ENCODE measurements around the gene NCOA5. TPM values are rescaled to one million over a fixed set of nuclear protein-coding genes. Genes with fewer than 3 reads are reported as not detected.

NCOA5 gene
- total RNA-seq, 1 experiment from 2014 or later: 16.5 TPM

GRCh38 chr20:46013829-46014516, 75.8 kb downstream of the NCOA5 start (continued):
- no peak for TF ChIP-seq ATF3 (CRISPR knock-in tag; conservative IDR thresholded peaks at IDR 0.05)
- TF ChIP-seq ZNF219 (CRISPR knock-in tag; IDR thresholded peaks at IDR 0.05; ENCODE audit: borderline replicate concordance): no peak; the same call in 1 of the 2 replicates
- TF ChIP-seq ZNF416 (CRISPR knock-in tag; IDR thresholded peaks at IDR 0.05): no peak
- TF ChIP-seq FOXP4 (CRISPR knock-in tag; IDR thresholded peaks at IDR 0.05): peak; percentile 81; the same call in 1 of the 2 replicates
- TF ChIP-seq JAZF1 (CRISPR knock-in tag; IDR thresholded peaks at IDR 0.05): no peak
- no peak for TF ChIP-seq MXD4 (CRISPR knock-in tag; IDR thresholded peaks at IDR 0.05; ENCODE audit: borderline replicate concordance)
- TF ChIP-seq NFE2L1 (CRISPR knock-in tag; IDR thresholded peaks at IDR 0.05): peak; percentile 46; the same call in 1 of the 2 replicates
- TF ChIP-seq NR3C1 (CRISPR knock-in tag; conservative IDR thresholded peaks at IDR 0.05; ENCODE audit: low read depth): no peak
- TF ChIP-seq ZNF671 (CRISPR knock-in tag; IDR thresholded peaks at IDR 0.05): no peak
- no peak for TF ChIP-seq CBFB (CRISPR knock-in tag; IDR thresholded peaks at IDR 0.05; ENCODE audit: low read depth)
- no peak for TF ChIP-seq ZNF396 (CRISPR knock-in tag; IDR thresholded peaks at IDR 0.05; ENCODE audit: borderline replicate concordance)
- peak; percentile 90 for TF ChIP-seq ZNF121 (CRISPR knock-in tag; IDR thresholded peaks at IDR 0.05)
- no peak for TF ChIP-seq NR1H2 (CRISPR knock-in tag; IDR thresholded peaks at IDR 0.05)
- TF ChIP-seq ZNF232 (CRISPR knock-in tag; IDR thresholded peaks at IDR 0.05): 0 out of 2 replicates have a peak, but pooled peaks have one; percentile 67
- no peak for TF ChIP-seq E2F4 (CRISPR knock-in tag; IDR thresholded peaks at IDR 0.05; ENCODE audit: borderline replicate concordance, low read depth)
- no peak for TF ChIP-seq ZBTB43 (CRISPR knock-in tag; IDR thresholded peaks at IDR 0.05)
- TF ChIP-seq AFF4 (CRISPR knock-in tag; IDR thresholded peaks at IDR 0.05; ENCODE audit: borderline replicate concordance): no peak

- ATAC-seq (no peak), DNase-seq (ENCODE audit: low spot score) (no peak)
- Mint-ChIP-seq H3K9me3 (peaks cover 3% of the 10 kb centered on the region; the same call in 1 of the 2 replicates), H3K4me3 (peak overlapping the region; percentile 65), H3K4me1 (peaks cover 44% of the 10 kb centered on the region), H3K27me3 (ENCODE audit: low read depth) (peaks cover 31% of the 10 kb centered on the region), H3K36me3 (no peaks in the 10 kb centered on the region), H3K27ac (no peak overlapping the region)
- POLR2A ChIA-PET: interaction anchor here (0.5 to 1.8 kb wide), 3 partner anchors 45 to 266 kb away, joined by 3 to 4 read pairs (median 3); no protein-coding TSS in a partner anchor
- CTCF ChIA-PET: interaction anchor here (0.5 to 6.2 kb wide), 34 partner anchors 9 to 1886 kb away, joined by 3 to 235 read pairs (median 5); partner anchors contain the start of genes PCIF1 and SLC12A5
- TF ChIP-seq ZNF263 (CRISPR knock-in tag; IDR thresholded peaks at IDR 0.05; ENCODE audit: low read depth) (no peak), EMX1 (CRISPR knock-in tag; IDR thresholded peaks at IDR 0.05) (no peak), GRHL2 (CRISPR knock-in tag; IDR thresholded peaks at IDR 0.05; ENCODE audit: insufficient replicate concordance, severe bottlenecking) (no peak), ZMAT4 (CRISPR knock-in tag; IDR thresholded peaks at IDR 0.05) (no peak), CDX4 (CRISPR knock-in tag; IDR thresholded peaks at IDR 0.05; ENCODE audit: borderline replicate concordance) (no peak), SMAD3 (CRISPR knock-in tag; IDR thresholded peaks at IDR 0.05; ENCODE audit: borderline replicate concordance) (no peak)
Measured at GRCh38 chr20:46013322-46013828, 76.4 kb downstream of the NCOA5 start.
